Effector memory CD4-positive, alpha-beta T cell (primary cell): ENCODE measurements around the gene CTXND1.

Experiments
- DNase-seq, 3 donors: peaks; one replicate each; pipeline ENCODE4 v3.0.0-alpha.2; 2020
- H3K27ac ChIP-seq: 2 replicates; pipeline ENCODE4 v1.7.0; 2013; ENCODE audit warnings: mild to moderate bottlenecking, low read length, moderate library complexity; ENCODE audit not compliant: insufficient read depth, poor library complexity, severe bottlenecking
- H3K27me3 ChIP-seq: replicated peaks from 2 replicates; pipeline ENCODE4 v1.7.0; 2013; ENCODE audit warnings: mild to moderate bottlenecking, low read length; ENCODE audit not compliant: insufficient read depth, control insufficient read depth, poor library complexity, severe bottlenecking
- H3K36me3 ChIP-seq: 2 replicates; pipeline ENCODE4 v1.7.0; 2013; ENCODE audit warnings: mild to moderate bottlenecking, low read length, moderate library complexity; ENCODE audit not compliant: control insufficient read depth, insufficient read depth
- H3K4me1 ChIP-seq: 2 replicates; pipeline ENCODE4 v1.7.0; 2013; ENCODE audit warnings: low read length, mild to moderate bottlenecking; ENCODE audit not compliant: control insufficient read depth, insufficient read depth, poor library complexity, severe bottlenecking
- H3K4me3 ChIP-seq: 2 replicates; pipeline ENCODE4 v1.7.0; 2013; ENCODE audit warnings: low read length, low read depth, mild to moderate bottlenecking; ENCODE audit not compliant: insufficient read depth, poor library complexity, severe bottlenecking
- H3K9me3 ChIP-seq: 2 replicates; pipeline ENCODE4 v1.7.0; 2013; ENCODE audit warnings: mild to moderate bottlenecking, low read length, moderate library complexity; ENCODE audit not compliant: control insufficient read depth

The CTXND1 gene

GRCh38 chr15:80177156-80177555, 74.9 kb downstream of the CTXND1 start:
- no peaks in the 10 kb centered on the region for H3K9me3 ChIP-seq
- no peaks in the 10 kb centered on the region for H3K27me3 ChIP-seq
- no peak for DNase-seq
- H3K4me1 ChIP-seq, result no peaks in the 10 kb centered on the region
- no peak overlapping the region for H3K27ac ChIP-seq
- no peaks in the 10 kb centered on the region for H3K36me3 ChIP-seq
- H3K4me3 ChIP-seq, result no peak overlapping the region

GRCh38 chr15:80176443-80176842, 75.6 kb downstream of the CTXND1 start:
- H3K27me3 ChIP-seq, result no peaks in the 10 kb centered on the region
- DNase-seq, result no peak
- no peaks in the 10 kb centered on the region for H3K4me1 ChIP-seq
- no peaks in the 10 kb centered on the region for H3K36me3 ChIP-seq
- H3K4me3 ChIP-seq, result no peak overlapping the region
- H3K9me3 ChIP-seq, result no peaks in the 10 kb centered on the region
- H3K27ac ChIP-seq, result no peak overlapping the region

GRCh38 chr15:80175436-80175835, 76.6 kb downstream of the CTXND1 start:
- Histone ChIP-seq H3K27ac (no peak overlapping the region), H3K27me3 (no peaks in the 10 kb centered on the region), H3K9me3 (no peaks in the 10 kb centered on the region), H3K4me1 (no peaks in the 10 kb centered on the region), H3K36me3 (no peaks in the 10 kb centered on the region), H3K4me3 (no peak overlapping the region)
- no peak for DNase-seq

- Histone ChIP-seq H3K4me1 (no peaks in the 10 kb centered on the region), H3K4me3 (no peak overlapping the region), H3K36me3 (no peaks in the 10 kb centered on the region), H3K27me3 (no peaks in the 10 kb centered on the region), H3K9me3 (no peaks in the 10 kb centered on the region), H3K27ac (no peak overlapping the region)
- DNase-seq, result no peak
Measured at GRCh38 chr15:80174017-80174746, 77.8 kb downstream of the CTXND1 start.

GRCh38 chr15:80173022-80173759, 78.8 kb downstream of the CTXND1 start:
- H3K4me3 ChIP-seq, result no peak overlapping the region
- no peaks in the 10 kb centered on the region for H3K4me1 ChIP-seq
- no peak overlapping the region for H3K27ac ChIP-seq
- H3K9me3 ChIP-seq, result no peaks in the 10 kb centered on the region
- H3K36me3 ChIP-seq, result no peaks in the 10 kb centered on the region
- peak; percentile 18 to 39 (median 25) for DNase-seq
- no peaks in the 10 kb centered on the region for H3K27me3 ChIP-seq

- Histone ChIP-seq H3K4me1 (no peaks in the 10 kb centered on the region), H3K27me3 (no peaks in the 10 kb centered on the region), H3K36me3 (no peaks in the 10 kb centered on the region), H3K27ac (no peak overlapping the region), H3K4me3 (no peak overlapping the region), H3K9me3 (no peaks in the 10 kb centered on the region)
- DNase-seq, result no peak
Measured at GRCh38 chr15:80172401-80172800, 79.6 kb downstream of the CTXND1 start.

GRCh38 chr15:80171787-80172186, 80.2 kb downstream of the CTXND1 start:
- no peaks in the 10 kb centered on the region for H3K4me1 ChIP-seq
- no peaks in the 10 kb centered on the region for H3K9me3 ChIP-seq
- no peak for DNase-seq
- H3K27ac ChIP-seq, result no peak overlapping the region
- no peak overlapping the region for H3K4me3 ChIP-seq
- H3K27me3 ChIP-seq, result no peaks in the 10 kb centered on the region
- H3K36me3 ChIP-seq, result no peaks in the 10 kb centered on the region

GRCh38 chr15:80170596-80170995, 81.4 kb downstream of the CTXND1 start:
- Histone ChIP-seq H3K27ac (no peak overlapping the region), H3K36me3 (no peaks in the 10 kb centered on the region), H3K4me3 (no peak overlapping the region), H3K9me3 (no peaks in the 10 kb centered on the region), H3K4me1 (no peaks in the 10 kb centered on the region), H3K27me3 (no peaks in the 10 kb centered on the region)
- DNase-seq, result no peak

GRCh38 chr15:80169768-80170357, 82.2 kb downstream of the CTXND1 start:
- H3K36me3 ChIP-seq, result no peaks in the 10 kb centered on the region
- DNase-seq, result no peak

GRCh38 chr15:80168421-80168820, 83.6 kb downstream of the CTXND1 start:
- no peaks in the 10 kb centered on the region for H3K9me3 ChIP-seq
- H3K27me3 ChIP-seq, result no peaks in the 10 kb centered on the region
- no peaks in the 10 kb centered on the region for H3K36me3 ChIP-seq
- no peak for DNase-seq
- H3K4me3 ChIP-seq, result no peak overlapping the region
- no peaks in the 10 kb centered on the region for H3K4me1 ChIP-seq
- no peak overlapping the region for H3K27ac ChIP-seq

More at GRCh38 chr15:80169768-80170357, 82.2 kb downstream of the CTXND1 start:
- Histone ChIP-seq H3K4me3 (no peak overlapping the region), H3K27me3 (no peaks in the 10 kb centered on the region), H3K27ac (no peak overlapping the region), H3K9me3 (no peaks in the 10 kb centered on the region), H3K4me1 (no peaks in the 10 kb centered on the region)
